ENCODE measurements around the gene SCAI.

The SCAI gene

GRCh38 chr9:125028041-125028440 is 115.3 kb downstream of the SCAI start:
- Histone ChIP-seq H3K36me3 (ENCODE audit: control insufficient read depth in 2 of 2, insufficient read depth in 1 of 2, low read length in 2 of 2) (peaks cover 0 to 13% of the 10 kb centered on the region in 2 experiments), H3K9me3 (ENCODE audit: control insufficient read depth, insufficient read depth, low read depth, low read length) (no peaks in the 10 kb centered on the region), H3K4me1 (ENCODE audit: control insufficient read depth, insufficient read depth, low read length) (no peaks in the 10 kb centered on the region), H3K27ac (ENCODE audit: extremely low read depth, low read depth, low read length) (no peak overlapping the region), H3K4me3 (ENCODE audit: low read depth, low read length) (no peak overlapping the region)
- CTCF ChIA-PET, result no interaction called here
- TF ChIP-seq ZNF174 (tag by site-specific recombination; IDR thresholded peaks at IDR 0.05), result no peak
- TF ChIP-seq BCL11A (tag by site-specific recombination; IDR thresholded peaks at IDR 0.05; ENCODE audit: low read depth), result no peak
- no peak for TF ChIP-seq PRDM6 (tag by site-specific recombination; IDR thresholded peaks at IDR 0.05)
- TF ChIP-seq ZNF513 (tag by site-specific recombination; IDR thresholded peaks at IDR 0.05), result no peak
- no peak for TF ChIP-seq KLF10 (tag by site-specific recombination; IDR thresholded peaks at IDR 0.05)
- TF ChIP-seq GLIS2 (tag by site-specific recombination; IDR thresholded peaks at IDR 0.05), result no peak
- TF ChIP-seq REST (tag by site-specific recombination; IDR thresholded peaks at IDR 0.05), result no peak
- no peak for TF ChIP-seq ZNF530 (tag by site-specific recombination; IDR thresholded peaks at IDR 0.05; ENCODE audit: low read depth)
- no peak for TF ChIP-seq SALL2 (tag by site-specific recombination; IDR thresholded peaks at IDR 0.05; ENCODE audit: borderline replicate concordance)
- no peak for TF ChIP-seq ZNF266 (tag by site-specific recombination; IDR thresholded peaks at IDR 0.05; ENCODE audit: low read depth)
- no peak for TF ChIP-seq GLIS1 (tag by site-specific recombination; IDR thresholded peaks at IDR 0.05)
- TF ChIP-seq PBX3 (CRISPR knock-in tag; IDR thresholded peaks at IDR 0.05), result no peak
- TF ChIP-seq ELK4 (IDR thresholded peaks at IDR 0.05; ENCODE audit: borderline replicate concordance, low read depth, low read length), result no peak
- POLR2A ChIA-PET, result no interaction called here

DNA sequence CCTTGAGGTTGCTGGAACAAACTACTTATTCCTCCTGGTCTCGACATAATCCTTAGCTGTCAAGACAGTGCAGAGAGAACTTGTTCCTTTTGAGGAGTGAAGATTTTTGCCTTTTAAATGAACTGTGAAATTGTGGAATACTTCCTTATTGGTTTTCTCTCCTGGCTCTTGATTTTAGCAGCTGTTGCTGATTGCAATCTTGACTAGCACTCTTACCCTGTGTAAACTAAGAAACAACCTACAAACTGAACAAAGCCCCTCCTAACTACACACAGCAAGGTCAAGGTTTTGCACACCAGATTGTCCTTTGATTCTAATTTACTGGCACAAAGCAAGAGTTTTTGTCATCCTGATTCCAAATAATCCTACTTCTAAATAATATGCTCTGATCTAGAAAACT is 118.4 kb downstream of the SCAI start:
- Histone ChIP-seq H3K9me3 (ENCODE audit: control insufficient read depth, insufficient read depth, low read depth, low read length) (no peaks in the 10 kb centered on the region), H3K27ac (ENCODE audit: extremely low read depth, low read depth, low read length) (no peak overlapping the region), H3K36me3 (ENCODE audit: control insufficient read depth in 2 of 2, insufficient read depth in 1 of 2, low read length in 2 of 2) (peaks cover 3 to 13% of the 10 kb centered on the region in 2 experiments), H3K4me1 (ENCODE audit: control insufficient read depth, insufficient read depth, low read length) (no peaks in the 10 kb centered on the region), H3K4me3 (ENCODE audit: low read depth, low read length) (no peak overlapping the region)
- ChIA-PET POLR2A (no interaction called here), CTCF (interaction anchor here (0.6 to 0.7 kb wide), 2 partner anchors 24 to 128 kb away, joined by 4 to 6 read pairs; no protein-coding TSS in a partner anchor)
- TF ChIP-seq ZNF843 (tag by site-specific recombination; IDR thresholded peaks at IDR 0.05), result no peak
